Mucosa of descending colon (tissue), 3 donors: ENCODE results near the gene RPL10A. TPM values are rescaled to one million over a fixed set of nuclear protein-coding genes. Genes with fewer than 3 reads are reported as not detected.

ENCODE experiments used
- ATAC-seq: fragments of 200-7000 bp; cut with Tn5 transposase; one replicate; pipeline ENCODE4 v1.9.1; 2020; ENCODE audit warnings: mild to moderate bottlenecking, moderate library complexity
- DNase-seq, 3 donors: peaks; one replicate each; pipeline ENCODE4 v3.0.0-alpha.2; 2020
- H3K36me3 ChIP-seq: fragments of 200-600 bp; one replicate; pipeline ENCODE4 v1.8.0; 2021; ENCODE audit warnings: low read depth, mild to moderate bottlenecking
- H3K4me1 ChIP-seq: fragments of 200-600 bp; one replicate; pipeline ENCODE4 v1.8.0; 2021; ENCODE audit warnings: low read depth, mild to moderate bottlenecking
- H3K4me3 ChIP-seq: fragments of 200-600 bp; one replicate; pipeline ENCODE4 v1.8.0; 2021; ENCODE audit warnings: mild to moderate bottlenecking
- H3K9me3 ChIP-seq: fragments of 200-600 bp; one replicate; pipeline ENCODE4 v1.8.0; 2021; ENCODE audit warnings: mild to moderate bottlenecking
- intact Hi-C, 2 donors: fragments of 100-400 bp; cut with DNase I in 1 of 2; cut with micrococcal nuclease in 1 of 2; formaldehyde crosslinking; loops; one replicate each; pipeline versions ENCODE4 v1.11.0 to v1.11.1; 2022; cut with DNase I, micrococcal nuclease
- total RNA-seq, 3 donors: library from RNA; stranded (reverse); fragmentation: NEBNext Ultra II Directional in 2 of 3; extraction: Animal tissue kit (Norgen Biotek cat#: 25700) in 2 of 3; gene quantifications; one replicate each; pipeline versions ENCODE4 v1.2.1 to v1.2.4, GENCODE V29; 2021 to 2023
- TF ChIP-seq, protein P1 (sequence below): fragments of 200-600 bp; IDR thresholded peaks from one replicate; pipeline ENCODE4 v1.8.0; 2022; ENCODE audit warnings: antibody characterized with exemption, mild to moderate bottlenecking
- donor health status: DM: no; HTN: no; CAD: no; lungs with moderate emphysema.
- donor health status: DM: no; HTN: no; CAD: no.
- donor health status: DM: no; HTN: yes; CAD: no.

RPL10A gene
- total RNA-seq, 3 donors from 2014 or later = 849 to 1,069 (median 985) TPM

DNA sequence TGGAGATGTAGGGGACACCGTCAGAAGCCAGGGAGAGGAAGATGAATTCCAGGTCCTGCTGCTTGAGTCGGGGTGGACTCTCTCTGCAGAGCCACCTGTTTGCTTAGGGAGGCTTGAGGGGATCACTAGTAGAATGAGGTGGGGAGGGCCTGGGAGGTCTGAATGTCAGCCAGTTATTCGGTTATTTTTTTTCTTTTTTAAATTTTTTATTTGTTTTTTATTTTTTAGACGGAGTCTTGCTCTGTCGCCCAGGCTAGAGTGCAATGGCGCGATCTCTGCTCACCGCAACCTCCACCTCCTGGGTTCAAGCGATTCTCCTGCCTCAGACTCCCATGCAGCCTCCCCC, 20.3 kb downstream of the RPL10A start:
- DNase-seq (no peak), ATAC-seq (no peak)
- intact Hi-C loops = no loop called here
- Histone ChIP-seq H3K4me3 (no peak overlapping the region), H3K36me3 (no peaks in the 10 kb centered on the region), H3K9me3 (no peaks in the 10 kb centered on the region), H3K4me1 (peaks cover 43% of the 10 kb centered on the region)
- TF ChIP-seq, protein P1, sequence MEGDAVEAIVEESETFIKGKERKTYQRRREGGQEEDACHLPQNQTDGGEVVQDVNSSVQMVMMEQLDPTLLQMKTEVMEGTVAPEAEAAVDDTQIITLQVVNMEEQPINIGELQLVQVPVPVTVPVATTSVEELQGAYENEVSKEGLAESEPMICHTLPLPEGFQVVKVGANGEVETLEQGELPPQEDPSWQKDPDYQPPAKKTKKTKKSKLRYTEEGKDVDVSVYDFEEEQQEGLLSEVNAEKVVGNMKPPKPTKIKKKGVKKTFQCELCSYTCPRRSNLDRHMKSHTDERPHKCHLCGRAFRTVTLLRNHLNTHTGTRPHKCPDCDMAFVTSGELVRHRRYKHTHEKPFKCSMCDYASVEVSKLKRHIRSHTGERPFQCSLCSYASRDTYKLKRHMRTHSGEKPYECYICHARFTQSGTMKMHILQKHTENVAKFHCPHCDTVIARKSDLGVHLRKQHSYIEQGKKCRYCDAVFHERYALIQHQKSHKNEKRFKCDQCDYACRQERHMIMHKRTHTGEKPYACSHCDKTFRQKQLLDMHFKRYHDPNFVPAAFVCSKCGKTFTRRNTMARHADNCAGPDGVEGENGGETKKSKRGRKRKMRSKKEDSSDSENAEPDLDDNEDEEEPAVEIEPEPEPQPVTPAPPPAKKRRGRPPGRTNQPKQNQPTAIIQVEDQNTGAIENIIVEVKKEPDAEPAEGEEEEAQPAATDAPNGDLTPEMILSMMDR = no peak

DNA sequence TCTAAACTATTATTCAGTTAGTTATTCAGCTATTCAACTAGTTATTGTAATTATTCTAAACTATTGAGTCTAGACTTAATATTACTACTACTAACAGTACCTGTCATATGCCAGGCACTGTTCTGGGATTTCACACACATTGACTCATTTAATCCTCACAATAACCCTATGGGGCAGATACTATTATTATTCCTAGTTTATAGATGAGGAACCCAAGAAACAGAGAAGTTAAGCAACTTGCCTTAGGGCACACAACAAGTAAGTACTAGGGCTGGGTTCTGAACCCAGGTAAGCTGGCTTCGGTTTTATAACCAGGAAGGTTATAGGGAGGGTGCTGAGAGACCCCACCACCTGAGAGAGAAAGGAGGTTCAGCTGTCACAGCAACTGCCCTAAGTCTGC, 20.9 kb downstream of the RPL10A start:
- TF ChIP-seq, protein P1 = no peak
- no peak for ATAC-seq
- no peaks in the 10 kb centered on the region for H3K9me3 ChIP-seq
- H3K4me1 ChIP-seq = peaks cover 44% of the 10 kb centered on the region
- intact Hi-C loops = no loop called here
- no peak for DNase-seq
- H3K36me3 ChIP-seq = no peaks in the 10 kb centered on the region
- no peak overlapping the region for H3K4me3 ChIP-seq

DNA sequence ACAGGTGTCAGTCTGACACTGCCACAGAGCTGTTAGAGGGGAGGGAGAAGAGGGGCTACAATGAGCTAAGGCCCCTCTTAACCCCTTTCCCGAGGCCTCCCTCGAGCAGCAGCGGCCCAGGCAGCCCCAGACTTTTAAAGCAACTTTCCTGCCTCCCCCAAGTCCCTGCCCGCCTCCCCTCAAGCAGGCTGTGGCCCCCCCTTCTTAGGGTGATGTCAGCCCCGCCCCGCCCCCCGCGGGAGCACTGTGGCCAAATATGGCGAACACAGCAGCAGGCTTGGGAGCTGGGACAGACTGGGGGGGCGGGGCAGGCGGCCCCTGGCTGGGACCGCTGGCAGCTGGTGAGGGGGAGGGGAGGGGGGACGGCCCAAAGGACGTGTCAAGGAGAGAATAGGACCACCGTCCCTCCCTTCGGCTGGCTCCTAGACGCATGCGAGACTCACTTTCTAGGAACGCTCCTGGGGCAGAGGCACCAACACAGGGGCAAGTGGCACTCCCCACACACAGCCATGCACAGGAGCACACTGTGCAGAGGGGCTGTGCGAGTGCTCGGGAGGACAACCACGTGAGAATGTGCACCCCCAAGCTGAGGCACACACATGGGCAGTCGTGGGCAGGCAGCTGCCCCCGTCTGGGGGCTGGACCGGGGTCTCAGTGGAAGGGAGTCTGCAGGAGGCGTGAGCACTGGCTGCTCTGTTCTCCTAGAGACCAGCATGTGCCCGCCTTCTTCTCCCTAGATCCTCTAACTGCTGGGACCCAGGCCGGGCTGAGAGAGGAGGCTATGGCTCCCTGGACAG, 22.0 kb downstream of the RPL10A start:
- TF ChIP-seq, protein P1 = no peak
- H3K4me1 ChIP-seq = peaks cover 51% of the 10 kb centered on the region
- no peak overlapping the region for H3K4me3 ChIP-seq
- H3K9me3 ChIP-seq = no peaks in the 10 kb centered on the region
- DNase-seq (peak; percentile 66 to 80 (median 76)), ATAC-seq (no peak)
- no peaks in the 10 kb centered on the region for H3K36me3 ChIP-seq
- intact Hi-C loops = no loop called here

DNA sequence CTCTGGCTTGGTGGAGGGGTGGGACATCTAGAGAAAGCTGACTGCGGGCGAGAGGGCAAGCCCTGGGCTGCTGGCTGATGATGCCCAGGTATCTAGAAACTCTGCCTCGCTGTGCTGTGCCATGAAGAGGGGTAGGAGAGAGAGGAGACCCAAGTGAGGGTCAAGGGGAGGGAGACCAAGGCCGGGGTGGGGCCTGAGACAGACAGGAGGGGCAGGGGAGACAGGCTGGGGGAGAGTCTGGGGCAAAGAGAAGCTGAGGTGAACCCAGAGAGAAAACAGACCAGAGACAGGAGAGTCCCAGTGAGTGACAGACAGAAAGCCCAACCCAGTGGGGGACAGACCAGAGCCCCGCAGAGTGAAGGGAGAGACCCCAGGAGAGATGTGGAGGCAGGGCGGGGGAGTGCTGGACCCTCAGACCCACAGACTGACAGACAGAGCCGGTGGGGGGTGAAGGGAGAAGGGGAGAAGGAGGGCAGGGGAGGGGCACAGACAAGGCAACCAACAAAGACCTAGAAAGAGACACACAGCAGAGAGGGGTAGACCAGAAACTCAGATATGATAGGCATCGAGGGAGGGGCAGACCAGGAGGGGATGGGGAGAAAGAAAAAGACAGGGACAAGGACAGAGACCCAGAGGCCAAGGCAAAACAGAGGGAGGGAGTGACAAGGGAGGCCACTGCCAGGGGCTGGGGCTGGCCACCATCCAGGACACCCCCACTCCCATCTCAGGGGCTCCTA, 22.8 kb downstream of the RPL10A start:
- DNase-seq (no peak), ATAC-seq (no peak)
- H3K4me3 ChIP-seq = no peak overlapping the region
- TF ChIP-seq, protein P1 = no peak
- H3K9me3 ChIP-seq = no peaks in the 10 kb centered on the region
- intact Hi-C loops = no loop called here
- no peaks in the 10 kb centered on the region for H3K36me3 ChIP-seq
- peaks cover 55% of the 10 kb centered on the region for H3K4me1 ChIP-seq

DNA sequence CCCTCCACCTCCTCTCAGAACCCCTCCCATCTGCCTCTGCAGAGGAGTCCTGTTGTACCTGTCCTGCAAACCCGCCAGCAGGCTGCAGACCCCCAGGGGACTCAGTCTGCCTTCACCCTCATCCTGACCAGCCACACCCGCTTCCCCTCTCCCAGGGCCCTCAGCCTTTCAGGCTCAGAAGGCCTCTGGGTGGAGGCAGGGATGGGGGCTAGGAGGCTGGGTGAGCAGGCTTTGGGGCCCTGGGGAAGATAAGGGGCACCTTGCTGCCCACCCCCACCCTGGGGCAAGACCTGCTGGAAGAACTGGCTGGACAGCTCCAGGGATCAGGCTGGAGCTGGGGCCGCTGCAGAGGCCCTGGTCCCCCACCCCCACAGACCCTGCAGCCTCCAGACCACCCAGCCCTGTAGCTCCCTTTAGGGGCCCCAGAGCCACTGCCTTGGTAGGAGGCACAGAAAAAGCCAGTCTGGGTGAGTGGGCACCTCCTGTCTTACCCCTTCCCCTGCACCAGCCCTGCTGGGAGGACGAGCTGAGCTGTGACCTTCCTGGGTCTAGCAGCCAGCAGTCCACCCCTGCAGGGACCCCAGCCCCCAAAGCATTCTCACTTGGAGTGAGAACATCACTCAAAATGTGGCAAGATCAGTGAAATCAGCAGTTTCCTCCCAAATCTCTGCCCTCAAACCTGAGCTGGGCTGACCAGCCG, 23.5 kb downstream of the RPL10A start:
- H3K4me3 ChIP-seq = no peak overlapping the region
- intact Hi-C loops = no loop called here
- ATAC-seq (no peak), DNase-seq (no peak)
- TF ChIP-seq, protein P1 = no peak
- no peaks in the 10 kb centered on the region for H3K36me3 ChIP-seq
- peaks cover 52% of the 10 kb centered on the region for H3K4me1 ChIP-seq
- H3K9me3 ChIP-seq = no peaks in the 10 kb centered on the region
